ENCODE data around the gene ADRM1. TPM values are rescaled to one million over a fixed set of nuclear protein-coding genes. Genes with fewer than 3 reads are reported as not detected.

ADRM1 gene
- total RNA-seq, 1 donor from 2014 or later: 130 TPM

DNA sequence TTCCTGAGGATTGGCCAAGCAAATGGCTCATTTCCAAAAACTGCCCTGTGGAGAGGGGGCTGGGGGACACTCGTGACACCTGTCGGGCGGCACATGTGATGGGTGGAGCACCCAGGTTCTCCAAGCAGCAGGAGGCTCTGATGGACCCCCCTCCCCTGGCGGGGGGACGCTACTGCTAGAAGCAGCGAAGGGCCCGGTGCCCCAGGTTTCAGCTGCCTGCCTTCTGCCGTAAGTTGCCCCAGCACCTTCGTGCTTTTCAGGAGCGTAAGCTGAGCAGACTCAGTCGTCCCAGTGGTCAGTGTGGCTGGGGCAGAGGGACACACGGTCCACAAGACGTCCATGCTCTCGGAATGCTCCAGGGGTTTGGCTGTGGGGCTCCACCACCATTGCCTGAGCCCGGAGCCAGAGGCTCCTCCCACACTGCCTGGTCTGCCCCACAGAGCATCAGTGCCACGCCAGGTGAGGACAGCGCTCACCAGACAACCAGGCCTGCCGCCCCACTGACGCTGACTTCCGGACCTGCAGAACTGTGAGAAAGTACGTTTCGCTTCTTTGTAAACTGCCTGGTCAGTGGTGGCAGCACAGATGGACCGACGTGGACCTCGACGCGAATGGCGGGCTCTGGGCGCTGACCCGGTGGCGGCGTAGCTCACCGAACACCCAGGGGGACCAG is 4.1 kb upstream of the ADRM1 start:
- DNase-seq: no peak

DNA sequence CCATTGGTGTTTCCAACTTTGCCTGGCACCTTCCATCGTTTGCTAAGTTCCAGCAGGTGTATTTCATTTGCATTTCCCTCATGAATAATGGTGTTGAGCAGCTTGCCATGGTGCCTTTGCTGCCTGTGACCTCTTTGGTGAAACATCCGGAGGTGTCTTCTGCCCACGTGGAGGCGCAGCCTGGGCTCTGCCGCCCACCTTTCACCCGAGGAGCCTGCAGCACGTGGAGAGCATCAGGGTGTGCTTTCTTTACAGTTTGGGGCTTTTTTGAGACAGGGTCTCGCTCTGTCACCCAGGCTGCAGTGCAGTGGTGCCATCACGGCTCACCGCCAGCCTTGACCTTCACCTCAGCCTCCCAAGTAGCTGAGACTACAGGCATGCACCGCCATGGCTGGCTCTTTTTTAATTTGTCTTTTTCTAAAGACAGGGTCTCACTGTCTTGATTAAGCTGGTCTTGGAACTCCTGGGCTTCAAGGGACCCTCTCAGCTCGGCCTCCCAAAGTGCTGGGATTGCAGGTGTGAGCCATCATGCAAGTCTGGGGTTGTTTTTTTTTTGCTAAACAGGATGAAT is 3.0 kb upstream of the ADRM1 start:
- no peak for DNase-seq

DNA sequence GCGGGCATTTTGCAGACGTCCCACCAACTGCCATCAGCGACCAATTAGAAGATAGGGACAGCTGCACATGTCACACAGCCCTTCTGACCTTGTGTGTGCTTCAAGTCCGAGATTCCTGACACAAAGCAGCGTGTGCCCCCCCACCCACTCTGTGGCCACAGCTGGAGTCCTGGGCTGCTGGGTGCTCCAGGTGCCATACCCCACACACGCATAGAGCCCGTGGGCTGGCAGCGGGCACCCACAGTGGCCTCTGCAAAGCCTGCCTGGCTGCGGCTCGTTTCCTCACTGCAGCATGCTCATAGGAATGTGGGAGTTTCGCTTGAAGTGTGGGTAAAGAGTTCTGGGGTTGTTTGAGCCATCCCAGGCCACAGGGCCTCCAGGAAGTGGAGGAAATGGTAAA is 2.5 kb upstream of the ADRM1 start:
- no peak for DNase-seq

DNA sequence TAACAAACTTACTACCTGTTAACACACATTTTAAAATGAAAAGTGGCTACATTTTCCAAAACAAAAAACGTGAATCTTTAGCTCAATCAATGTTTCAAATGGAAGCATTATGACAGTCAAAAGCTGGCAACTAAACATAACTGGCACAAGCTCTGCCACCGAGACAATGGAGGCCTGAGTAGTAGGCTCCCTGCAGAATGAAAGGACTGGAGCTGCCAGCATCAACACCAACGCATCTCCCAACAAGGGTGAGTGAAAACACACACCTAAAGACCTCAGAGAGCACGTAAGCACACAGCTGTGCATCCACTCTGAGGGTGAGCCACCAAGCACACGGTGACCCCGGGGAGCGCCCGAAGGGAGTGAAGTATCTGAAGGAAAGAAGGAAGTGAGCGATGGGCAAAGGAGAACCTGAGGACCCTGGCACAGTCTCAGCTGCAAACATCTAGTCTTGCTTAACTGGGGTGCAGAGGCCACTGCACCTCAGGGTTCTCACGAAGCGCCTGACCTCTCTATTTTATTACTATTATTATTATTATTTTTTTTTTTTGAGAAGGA is 1.6 kb upstream of the ADRM1 start:
- no peak for DNase-seq

DNA sequence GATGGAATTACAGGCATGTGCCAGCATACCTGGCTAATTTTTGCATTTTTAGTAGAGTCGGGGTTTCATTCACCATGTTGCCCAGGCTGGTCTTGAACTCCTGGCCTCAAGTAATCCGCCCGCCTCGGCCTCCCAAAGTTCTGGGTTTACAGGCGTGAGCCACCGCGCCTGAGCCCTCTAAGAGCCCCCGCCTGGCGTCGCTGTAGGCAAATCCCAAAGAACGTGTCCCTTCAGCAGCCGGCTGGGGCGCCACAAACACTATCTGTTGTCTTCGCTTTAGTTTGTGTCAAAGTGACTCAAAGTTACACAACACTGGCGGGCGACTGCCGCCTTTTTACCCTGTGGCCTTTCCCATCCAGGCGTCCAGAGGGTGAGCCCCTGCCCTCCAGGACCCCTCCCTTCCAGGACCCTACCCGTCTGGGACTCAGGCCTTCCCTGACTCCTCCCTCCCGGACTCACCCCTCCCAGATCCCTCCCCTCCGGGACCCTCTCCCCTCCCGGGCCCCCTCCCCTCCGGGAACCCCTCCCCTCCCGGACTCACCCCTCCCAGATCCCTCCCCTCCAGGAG is 940 bp upstream of the ADRM1 start:
- DNase-seq: peak; percentile 96

DNA sequence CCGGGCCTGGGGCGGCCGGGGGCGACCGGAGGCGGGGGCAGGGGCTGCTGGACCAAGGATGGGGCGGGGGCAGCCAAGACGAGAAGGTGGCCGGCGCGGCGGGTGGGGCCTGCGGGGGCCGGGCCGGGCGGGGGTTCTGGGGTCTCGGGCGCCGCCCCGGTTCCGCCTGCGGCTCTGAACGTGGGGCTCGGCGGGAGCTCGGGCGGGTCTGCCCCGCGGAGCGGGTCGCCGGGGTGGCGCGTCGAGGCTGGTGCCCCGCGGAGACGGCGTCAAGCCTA is 204 bp downstream of the ADRM1 start:
- no peak for DNase-seq

DNA sequence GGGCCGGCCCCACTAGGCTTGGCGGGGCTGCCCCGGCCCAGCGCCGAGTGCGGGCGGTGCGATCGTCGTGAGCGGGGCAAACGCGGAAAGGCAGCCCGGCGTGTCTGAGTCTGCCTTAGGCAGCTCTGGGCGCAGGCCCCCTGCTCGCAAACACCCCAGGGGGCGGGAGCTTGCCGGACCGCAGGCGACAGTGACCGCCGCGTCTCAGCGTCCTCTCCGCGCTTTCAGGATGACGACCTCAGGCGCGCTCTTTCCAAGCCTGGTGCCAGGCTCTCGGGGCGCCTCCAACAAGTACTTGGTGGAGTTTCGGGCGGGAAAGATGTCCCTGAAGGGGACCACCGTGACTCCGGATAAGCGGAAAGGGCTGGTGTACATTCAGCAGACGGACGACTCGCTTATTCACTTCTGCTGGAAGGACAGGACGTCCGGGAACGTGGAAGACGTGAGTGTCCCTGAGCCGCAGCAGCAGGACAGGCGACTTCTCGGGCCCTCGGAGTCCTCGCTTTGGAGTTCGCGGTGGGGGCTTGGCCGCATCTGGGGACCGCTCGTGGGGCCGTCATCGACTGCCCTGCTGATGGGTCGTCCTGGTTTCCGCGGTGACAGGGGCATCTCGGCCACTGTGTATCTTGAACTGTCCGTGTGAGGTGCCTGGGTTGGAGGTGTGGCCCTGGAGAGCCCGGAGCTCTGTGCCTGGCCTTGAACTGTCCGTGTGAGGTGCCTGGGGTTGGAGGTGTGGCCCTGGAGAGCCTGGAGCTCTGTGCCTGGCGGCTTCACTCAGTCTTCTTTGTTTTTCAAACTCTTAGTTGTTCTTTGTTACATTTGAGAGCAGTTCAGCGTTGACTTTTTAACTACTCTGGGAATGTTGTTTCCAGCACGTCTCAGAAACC is 786 bp downstream of the ADRM1 start:
- peak; percentile 50 for DNase-seq

DNA sequence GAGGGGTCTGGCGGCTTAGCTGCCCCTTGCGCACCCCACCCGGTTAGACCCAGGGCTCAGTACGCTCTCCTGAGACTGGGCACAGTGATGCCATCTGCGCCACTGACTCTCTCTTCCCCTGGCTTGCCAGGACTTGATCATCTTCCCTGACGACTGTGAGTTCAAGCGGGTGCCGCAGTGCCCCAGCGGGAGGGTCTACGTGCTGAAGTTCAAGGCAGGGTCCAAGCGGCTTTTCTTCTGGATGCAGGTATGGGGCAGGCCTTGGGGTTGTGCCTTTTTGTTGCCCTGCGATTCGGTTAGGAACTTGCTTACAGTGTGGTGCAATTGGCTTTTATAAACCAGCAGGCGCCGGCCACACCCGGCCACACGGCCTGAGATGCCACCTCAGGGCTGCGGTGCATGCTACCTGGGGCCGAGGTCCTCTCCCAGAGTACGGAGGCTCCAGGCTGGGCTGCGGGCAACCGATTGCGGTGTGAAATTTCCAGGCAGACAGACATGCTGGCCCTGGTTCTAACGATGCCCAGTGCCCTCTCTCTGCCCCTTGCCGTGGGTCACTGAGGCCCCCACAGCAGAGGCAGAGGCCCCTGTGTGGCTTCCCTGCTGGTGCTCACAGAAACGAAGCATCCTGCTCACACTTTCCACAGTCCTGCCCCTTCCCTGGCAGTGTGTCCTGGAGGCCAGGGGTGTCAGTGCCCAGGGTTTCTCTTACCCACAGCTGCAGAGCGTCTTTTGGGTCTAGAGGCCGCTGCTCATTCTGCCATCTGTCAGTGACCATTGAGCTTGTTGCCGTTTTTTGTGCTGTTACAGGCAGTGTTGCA is 1.7 kb downstream of the ADRM1 start:
- peak; percentile 21 for DNase-seq

DNA sequence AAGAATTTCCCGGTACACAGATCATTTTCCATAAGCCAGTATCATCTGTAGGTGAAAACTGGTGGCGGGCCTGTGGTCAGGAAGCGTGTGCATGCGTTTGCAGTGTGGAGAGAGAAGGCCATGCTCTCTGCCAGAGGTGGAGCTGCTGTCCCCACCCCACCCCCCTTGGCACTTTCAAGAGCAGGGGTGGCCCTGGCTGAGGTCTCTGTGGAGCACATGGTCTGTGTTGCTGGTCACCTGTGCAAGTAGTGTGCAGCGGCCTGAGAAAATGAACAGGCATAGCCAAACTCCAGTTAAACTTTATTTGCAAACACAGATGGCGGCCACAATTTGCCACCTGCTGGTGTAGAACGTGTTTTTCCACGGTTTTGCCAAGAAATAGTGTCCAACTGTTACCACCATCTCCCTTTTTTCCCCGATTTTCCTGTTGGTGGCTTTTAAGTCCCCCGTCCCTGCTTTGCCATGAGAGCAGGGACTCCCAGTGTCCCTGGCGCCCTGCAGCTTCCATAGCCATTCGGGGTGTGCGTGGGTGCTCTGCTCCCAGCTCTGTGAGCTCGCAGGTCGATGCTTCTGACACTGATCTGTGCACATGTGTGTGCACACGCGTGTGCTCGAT is 2.5 kb downstream of the ADRM1 start:
- peak; percentile 47 for DNase-seq

DNA sequence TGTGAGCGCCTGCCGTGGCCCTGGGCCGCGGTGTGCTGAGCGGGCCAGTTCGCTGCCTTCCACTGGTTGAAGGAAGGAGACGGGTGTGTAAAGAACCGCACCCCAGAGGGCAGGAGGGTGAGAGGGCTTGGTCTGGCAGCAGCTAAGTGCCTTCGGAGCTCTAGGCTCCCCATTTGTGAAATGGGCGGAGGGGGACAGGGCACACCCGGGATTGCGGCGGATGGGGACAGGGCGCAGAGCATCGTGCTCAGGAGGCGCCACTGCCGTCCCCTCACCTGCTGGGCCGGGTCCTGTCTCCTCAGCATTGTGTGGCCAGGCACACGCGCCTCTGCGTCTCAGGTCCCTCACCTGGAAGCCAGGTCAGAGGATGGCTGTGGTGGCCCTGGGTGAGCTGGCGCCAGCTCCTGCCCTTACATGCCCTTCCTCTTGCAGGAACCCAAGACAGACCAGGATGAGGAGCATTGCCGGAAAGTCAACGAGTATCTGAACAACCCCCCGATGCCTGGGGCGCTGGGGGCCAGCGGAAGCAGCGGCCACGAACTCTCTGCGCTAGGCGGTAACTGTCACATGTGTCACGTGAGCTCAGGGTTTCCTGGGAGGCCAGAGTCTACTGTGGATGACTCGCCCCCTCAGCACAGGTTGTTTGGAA is 3.1 kb downstream of the ADRM1 start:
- peak; percentile 13 for DNase-seq

DNA sequence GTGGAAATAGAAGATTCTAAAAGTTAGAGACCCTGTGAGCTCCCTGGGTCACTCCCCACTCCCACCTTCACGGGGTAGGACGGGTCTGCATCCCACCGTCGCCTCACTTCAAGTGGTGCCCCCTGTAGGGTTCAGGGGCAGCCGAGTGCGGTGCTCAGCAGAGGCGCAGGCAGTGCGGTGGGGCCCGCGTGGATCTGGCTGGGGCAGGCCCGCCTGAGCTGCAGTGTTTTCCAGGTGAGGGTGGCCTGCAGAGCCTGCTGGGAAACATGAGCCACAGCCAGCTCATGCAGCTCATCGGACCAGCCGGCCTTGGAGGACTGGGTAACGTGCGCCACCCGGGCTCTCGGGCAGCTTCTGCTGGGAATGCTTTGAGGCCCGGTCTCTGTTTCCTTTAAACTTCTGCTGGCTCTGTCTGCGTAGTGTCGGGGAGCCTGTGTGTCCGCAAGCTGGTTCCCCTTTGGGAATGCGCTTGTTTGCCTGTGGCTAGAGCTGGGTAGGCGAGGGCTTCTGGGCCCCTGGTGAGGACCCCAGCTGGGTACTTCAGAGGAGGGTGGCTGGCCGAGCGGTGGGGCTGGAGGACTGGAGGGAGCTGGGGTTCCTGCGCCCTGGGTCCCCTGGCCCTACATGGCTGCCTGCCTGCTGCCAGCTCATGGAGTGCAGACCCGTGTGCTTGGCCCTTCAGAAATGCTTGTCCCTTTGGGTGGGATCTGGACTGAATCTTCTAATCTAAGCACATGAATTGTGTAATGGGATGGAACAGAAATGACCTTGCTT is 3.8 kb downstream of the ADRM1 start:
- DNase-seq: no peak

DNA sequence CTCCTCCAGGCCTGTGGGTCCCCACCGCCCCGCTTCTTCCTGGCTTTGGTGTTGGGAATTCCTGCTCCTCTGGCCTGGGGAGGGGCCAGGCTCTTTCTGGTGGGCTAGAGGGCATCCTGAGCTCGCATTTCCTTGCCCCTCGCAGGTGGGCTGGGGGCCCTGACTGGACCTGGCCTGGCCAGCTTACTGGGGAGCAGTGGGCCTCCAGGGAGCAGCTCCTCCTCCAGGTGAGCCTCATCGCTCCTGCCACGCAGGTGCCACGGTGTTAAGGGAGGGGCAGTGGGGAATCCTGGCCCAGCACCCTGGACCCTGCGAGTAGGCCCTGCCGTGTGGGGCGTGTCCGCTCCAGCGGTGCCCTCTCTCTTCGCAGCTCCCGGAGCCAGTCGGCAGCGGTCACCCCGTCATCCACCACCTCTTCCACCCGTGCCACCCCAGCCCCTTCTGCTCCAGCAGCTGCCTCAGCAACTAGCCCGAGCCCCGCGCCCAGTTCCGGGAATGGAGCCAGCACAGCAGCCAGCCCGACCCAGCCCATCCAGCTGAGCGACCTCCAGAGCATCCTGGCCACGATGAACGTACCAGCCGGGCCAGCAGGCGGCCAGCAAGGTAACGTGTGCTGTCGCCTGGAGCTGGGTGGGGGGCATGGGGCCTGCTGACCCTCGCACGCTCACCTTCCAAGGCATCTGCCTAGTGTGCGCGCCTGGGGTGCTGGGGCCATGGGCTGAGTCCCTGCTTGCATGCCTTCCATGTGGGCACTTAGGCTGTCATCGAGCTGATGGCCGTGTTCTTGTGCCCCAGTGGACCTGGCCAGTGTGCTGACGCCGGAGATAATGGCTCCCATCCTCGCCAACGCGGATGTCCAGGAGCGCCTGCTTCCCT is 4.7 kb downstream of the ADRM1 start:
- no peak for DNase-seq

DNA sequence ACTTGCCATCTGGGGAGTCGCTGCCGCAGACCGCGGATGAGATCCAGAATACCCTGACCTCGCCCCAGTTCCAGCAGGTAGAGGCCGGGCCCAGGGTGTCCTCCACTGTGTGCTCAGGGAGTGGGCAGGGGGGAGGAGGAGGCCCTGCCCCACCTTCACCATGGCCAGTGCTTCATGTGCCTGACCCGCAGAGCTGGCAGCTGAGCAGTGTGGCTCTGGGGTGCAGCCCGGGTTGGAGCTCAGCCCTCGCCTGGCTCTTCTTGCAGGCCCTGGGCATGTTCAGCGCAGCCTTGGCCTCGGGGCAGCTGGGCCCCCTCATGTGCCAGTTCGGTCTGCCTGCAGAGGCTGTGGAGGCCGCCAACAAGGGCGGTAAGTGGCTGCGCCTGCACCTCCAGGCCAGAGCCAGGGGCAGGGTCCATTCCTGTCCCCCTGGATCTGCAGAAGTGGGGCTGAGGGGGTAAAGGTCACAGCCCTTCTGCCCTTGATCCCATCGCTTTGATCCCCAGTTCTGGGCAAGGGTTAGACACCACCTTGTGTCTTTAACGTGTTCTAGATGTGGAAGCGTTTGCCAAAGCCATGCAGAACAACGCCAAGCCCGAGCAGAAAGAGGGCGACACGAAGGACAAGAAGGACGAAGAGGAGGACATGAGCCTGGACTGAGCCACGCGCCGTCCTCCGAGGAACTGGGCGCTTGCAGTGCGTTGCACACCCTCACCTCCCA is 5.5 kb downstream of the ADRM1 start:
- DNase-seq: no peak

DNA sequence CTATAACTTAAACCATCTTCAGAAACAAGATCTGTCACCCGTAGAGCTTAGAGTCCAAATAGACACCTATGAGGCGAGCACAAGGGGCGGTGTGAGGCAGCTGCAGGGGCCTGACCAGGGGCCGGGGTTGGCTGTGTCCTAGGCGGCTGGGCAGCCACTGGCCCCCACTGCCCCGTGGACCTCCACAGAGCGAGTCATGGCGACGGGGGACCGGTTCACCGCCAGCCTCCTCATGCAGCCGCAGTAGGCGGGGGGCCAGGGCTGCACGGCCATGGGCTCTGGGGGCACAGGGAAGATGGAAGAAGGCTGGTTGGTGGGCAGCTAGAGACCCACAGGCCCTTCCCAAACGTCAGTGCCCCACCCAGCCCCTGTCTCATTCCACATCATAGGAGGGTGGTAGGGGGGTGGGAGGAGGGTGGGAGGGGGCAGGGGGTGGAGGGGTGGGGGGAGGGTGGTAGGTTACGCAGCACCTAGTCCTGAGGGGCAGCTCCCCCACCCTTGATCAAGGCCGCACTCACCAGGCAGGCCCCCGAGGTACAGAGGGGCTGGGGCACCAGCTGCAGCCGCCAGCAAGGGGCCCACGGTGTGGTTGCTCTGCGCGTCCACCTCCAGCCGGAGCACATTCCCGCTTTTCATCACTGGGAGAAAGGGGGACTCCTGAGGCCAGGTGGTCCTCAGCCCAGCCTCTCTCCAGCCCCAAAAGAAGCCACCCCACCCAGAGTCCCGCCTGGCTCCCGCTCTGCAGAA is 6.6 kb downstream of the ADRM1 start:
- no peak for DNase-seq

DNA sequence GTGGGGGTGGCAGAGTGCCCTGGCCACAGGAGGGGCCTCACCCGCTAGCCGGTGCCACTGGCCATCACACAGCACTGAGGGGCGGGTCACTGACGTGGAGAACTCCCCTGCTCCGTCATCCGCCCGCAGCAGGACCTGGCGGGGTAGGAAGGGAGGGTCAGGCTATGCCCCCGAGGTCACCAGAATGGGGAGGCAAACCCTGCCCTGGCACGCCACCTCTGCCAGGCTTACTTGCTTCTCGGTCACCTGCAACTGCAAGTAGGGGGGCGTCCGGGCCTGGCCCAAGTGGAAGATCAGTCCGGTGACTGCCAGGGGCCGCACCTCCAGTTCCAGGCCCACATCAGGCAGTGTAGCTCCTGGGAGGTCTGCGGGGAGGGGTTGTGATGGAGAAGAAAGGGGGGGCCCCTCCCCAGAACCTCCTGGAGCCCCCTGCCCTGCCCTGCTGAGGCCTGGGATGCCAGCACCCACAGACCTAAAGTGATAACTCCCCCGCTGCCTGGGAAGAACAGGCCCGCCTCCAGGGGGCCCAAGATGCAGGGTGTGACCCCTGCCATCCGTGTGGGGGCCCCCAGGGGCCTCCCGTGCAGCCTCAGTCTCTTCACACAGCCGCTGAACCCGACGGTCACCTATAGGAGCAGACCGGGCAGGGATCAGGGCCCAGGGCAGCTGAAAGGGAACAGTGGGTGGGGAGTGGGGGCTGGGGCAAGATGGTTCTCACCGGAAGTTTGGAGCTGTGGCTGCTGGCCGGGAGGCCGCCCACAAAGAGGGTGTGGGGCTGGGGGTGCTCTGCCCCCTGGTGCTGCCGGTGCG is 7.4 kb downstream of the ADRM1 start:
- no peak for DNase-seq

DNA sequence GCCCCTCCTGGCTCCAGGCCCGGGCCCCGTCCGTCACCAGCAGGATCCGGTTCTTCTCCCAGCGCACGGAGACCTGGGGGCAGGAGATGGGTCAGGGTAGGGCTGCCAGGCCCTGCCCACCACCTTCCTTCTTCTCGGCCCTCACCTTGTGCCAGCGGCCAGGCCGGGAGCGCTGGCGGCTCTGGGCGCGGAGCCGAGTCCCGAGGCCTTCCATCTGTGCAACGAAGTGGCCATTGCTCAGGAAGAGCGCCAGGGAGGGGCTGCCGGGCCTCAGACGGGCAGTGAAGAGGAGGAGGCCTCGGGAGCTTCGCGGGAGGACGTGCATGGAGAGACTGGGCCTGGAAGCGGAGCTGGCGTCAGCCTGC is 7.9 kb downstream of the ADRM1 start:
- no peak for DNase-seq

DNA sequence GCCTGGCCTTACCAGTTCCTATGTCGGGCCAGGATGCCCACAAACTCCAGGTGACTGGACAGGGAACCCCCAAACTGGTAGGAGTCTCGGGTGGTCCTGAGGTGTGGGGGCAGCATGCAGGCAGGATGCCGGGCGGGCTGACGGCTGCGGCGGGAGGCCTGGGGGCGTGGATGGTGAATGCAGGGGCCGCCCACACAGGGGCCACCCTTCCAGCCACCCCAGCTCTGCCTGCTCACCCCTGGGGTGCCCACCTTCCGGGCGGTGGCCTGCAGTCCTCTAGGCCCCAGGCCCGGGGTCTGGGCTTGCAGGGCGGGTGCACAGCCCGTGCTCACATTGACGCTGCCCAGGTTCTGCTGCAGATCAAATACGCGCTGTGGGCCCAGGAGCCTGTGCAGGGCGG is 8.4 kb downstream of the ADRM1 start:
- DNase-seq: no peak
